ENCODE measurements around the gene SURF6. TPM values are rescaled to one million over a fixed set of nuclear protein-coding genes. Genes with fewer than 3 reads are reported as not detected.

SURF6 gene
- total and polyA plus RNA-seq, 2 experiments from 2014 or later, result 17.6 to 27.6 TPM

DNA sequence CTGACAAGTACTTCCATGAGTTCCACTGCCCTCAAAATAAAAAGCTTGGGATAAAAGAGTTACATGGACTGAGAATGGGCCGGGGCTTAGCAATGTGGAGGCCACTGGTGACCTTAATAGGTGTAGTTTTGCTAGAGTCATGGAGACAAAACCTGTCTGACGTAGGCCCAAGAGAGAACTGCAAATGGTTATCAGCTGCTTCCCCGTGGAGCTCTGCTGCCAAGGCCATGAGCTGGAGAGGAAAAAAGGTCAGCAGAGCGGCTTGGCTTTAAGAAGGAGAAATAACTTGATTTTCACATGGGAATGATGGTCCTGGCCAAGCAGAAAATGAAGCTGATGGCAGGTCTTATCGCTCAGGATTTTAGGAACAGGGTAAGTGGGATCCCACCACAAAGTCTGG is 3.7 kb upstream of the SURF6 start:
- peaks cover 13% of the 10 kb centered on the region for H3K79me2 ChIP-seq (replicated peaks; ENCODE audit: insufficient read depth)
- H3K36me3 ChIP-seq (ENCODE audit: insufficient read depth), result peaks cover 21% of the 10 kb centered on the region
- DNase-seq (ENCODE audit: low spot score), result no peak
- no peak for TF ChIP-seq NANOG (IDR thresholded peaks at IDR 0.05; ENCODE audit: borderline replicate concordance)
- no peak for TF ChIP-seq POLR2AphosphoS5 (IDR thresholded peaks at IDR 0.05; ENCODE audit: low read depth)
- TF ChIP-seq, protein P1, sequence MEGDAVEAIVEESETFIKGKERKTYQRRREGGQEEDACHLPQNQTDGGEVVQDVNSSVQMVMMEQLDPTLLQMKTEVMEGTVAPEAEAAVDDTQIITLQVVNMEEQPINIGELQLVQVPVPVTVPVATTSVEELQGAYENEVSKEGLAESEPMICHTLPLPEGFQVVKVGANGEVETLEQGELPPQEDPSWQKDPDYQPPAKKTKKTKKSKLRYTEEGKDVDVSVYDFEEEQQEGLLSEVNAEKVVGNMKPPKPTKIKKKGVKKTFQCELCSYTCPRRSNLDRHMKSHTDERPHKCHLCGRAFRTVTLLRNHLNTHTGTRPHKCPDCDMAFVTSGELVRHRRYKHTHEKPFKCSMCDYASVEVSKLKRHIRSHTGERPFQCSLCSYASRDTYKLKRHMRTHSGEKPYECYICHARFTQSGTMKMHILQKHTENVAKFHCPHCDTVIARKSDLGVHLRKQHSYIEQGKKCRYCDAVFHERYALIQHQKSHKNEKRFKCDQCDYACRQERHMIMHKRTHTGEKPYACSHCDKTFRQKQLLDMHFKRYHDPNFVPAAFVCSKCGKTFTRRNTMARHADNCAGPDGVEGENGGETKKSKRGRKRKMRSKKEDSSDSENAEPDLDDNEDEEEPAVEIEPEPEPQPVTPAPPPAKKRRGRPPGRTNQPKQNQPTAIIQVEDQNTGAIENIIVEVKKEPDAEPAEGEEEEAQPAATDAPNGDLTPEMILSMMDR (conservative IDR thresholded peaks at IDR 0.05; ENCODE audit: low read depth in 2 of 2), result no peak
- TF ChIP-seq CREB1 (CRISPR knock-in tag; IDR thresholded peaks at IDR 0.05; ENCODE audit: low read depth), result no peak
- TF ChIP-seq, protein P2, sequence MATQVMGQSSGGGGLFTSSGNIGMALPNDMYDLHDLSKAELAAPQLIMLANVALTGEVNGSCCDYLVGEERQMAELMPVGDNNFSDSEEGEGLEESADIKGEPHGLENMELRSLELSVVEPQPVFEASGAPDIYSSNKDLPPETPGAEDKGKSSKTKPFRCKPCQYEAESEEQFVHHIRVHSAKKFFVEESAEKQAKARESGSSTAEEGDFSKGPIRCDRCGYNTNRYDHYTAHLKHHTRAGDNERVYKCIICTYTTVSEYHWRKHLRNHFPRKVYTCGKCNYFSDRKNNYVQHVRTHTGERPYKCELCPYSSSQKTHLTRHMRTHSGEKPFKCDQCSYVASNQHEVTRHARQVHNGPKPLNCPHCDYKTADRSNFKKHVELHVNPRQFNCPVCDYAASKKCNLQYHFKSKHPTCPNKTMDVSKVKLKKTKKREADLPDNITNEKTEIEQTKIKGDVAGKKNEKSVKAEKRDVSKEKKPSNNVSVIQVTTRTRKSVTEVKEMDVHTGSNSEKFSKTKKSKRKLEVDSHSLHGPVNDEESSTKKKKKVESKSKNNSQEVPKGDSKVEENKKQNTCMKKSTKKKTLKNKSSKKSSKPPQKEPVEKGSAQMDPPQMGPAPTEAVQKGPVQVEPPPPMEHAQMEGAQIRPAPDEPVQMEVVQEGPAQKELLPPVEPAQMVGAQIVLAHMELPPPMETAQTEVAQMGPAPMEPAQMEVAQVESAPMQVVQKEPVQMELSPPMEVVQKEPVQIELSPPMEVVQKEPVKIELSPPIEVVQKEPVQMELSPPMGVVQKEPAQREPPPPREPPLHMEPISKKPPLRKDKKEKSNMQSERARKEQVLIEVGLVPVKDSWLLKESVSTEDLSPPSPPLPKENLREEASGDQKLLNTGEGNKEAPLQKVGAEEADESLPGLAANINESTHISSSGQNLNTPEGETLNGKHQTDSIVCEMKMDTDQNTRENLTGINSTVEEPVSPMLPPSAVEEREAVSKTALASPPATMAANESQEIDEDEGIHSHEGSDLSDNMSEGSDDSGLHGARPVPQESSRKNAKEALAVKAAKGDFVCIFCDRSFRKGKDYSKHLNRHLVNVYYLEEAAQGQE (IDR thresholded peaks at IDR 0.05; ENCODE audit: unreplicated experiment), result no peak
- no peak for TF ChIP-seq ZNF331 (CRISPR knock-in tag; IDR thresholded peaks at IDR 0.05; ENCODE audit: low read depth)
- TF ChIP-seq EZH2 (IDR thresholded peaks at IDR 0.05; ENCODE audit: low read depth, unreplicated experiment), result no peak
- TF ChIP-seq, protein P3, sequence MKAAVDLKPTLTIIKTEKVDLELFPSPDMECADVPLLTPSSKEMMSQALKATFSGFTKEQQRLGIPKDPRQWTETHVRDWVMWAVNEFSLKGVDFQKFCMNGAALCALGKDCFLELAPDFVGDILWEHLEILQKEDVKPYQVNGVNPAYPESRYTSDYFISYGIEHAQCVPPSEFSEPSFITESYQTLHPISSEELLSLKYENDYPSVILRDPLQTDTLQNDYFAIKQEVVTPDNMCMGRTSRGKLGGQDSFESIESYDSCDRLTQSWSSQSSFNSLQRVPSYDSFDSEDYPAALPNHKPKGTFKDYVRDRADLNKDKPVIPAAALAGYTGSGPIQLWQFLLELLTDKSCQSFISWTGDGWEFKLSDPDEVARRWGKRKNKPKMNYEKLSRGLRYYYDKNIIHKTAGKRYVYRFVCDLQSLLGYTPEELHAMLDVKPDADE (IDR thresholded peaks at IDR 0.05), result no peak
- TF ChIP-seq, protein P4, sequence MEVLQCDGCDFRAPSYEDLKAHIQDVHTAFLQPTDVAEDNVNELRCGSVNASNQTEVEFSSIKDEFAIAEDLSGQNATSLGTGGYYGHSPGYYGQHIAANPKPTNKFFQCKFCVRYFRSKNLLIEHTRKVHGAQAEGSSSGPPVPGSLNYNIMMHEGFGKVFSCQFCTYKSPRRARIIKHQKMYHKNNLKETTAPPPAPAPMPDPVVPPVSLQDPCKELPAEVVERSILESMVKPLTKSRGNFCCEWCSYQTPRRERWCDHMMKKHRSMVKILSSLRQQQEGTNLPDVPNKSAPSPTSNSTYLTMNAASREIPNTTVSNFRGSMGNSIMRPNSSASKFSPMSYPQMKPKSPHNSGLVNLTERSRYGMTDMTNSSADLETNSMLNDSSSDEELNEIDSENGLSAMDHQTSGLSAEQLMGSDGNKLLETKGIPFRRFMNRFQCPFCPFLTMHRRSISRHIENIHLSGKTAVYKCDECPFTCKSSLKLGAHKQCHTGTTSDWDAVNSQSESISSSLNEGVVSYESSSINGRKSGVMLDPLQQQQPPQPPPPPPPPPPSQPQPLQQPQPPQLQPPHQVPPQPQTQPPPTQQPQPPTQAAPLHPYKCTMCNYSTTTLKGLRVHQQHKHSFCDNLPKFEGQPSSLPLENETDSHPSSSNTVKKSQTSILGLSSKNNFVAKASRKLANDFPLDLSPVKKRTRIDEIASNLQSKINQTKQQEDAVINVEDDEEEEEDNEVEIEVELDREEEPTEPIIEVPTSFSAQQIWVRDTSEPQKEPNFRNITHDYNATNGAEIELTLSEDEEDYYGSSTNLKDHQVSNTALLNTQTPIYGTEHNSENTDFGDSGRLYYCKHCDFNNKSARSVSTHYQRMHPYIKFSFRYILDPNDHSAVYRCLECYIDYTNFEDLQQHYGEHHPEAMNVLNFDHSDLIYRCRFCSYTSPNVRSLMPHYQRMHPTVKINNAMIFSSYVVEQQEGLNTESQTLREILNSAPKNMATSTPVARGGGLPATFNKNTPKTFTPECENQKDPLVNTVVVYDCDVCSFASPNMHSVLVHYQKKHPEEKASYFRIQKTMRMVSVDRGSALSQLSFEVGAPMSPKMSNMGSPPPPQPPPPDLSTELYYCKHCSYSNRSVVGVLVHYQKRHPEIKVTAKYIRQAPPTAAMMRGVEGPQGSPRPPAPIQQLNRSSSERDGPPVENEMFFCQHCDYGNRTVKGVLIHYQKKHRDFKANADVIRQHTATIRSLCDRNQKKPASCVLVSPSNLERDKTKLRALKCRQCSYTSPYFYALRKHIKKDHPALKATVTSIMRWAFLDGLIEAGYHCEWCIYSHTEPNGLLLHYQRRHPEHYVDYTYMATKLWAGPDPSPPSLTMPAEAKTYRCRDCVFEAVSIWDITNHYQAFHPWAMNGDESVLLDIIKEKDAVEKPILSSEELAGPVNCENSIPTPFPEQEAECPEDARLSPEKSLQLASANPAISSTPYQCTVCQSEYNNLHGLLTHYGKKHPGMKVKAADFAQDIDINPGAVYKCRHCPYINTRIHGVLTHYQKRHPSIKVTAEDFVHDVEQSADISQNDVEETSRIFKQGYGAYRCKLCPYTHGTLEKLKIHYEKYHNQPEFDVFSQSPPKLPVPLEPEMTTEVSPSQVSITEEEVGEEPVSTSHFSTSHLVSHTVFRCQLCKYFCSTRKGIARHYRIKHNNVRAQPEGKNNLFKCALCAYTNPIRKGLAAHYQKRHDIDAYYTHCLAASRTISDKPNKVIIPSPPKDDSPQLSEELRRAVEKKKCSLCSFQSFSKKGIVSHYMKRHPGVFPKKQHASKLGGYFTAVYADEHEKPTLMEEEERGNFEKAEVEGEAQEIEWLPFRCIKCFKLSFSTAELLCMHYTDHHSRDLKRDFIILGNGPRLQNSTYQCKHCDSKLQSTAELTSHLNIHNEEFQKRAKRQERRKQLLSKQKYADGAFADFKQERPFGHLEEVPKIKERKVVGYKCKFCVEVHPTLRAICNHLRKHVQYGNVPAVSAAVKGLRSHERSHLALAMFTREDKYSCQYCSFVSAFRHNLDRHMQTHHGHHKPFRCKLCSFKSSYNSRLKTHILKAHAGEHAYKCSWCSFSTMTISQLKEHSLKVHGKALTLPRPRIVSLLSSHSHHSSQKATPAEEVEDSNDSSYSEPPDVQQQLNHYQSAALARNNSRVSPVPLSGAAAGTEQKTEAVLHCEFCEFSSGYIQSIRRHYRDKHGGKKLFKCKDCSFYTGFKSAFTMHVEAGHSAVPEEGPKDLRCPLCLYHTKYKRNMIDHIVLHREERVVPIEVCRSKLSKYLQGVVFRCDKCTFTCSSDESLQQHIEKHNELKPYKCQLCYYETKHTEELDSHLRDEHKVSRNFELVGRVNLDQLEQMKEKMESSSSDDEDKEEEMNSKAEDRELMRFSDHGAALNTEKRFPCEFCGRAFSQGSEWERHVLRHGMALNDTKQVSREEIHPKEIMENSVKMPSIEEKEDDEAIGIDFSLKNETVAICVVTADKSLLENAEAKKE (CRISPR knock-in tag; IDR thresholded peaks at IDR 0.05), result no peak
- TF ChIP-seq STAT1 (IDR thresholded peaks at IDR 0.05; ENCODE audit: unreplicated experiment), result no peak
- no peak for TF ChIP-seq EZH2phosphoT487 (IDR thresholded peaks at IDR 0.05; ENCODE audit: unreplicated experiment)
- no peak for TF ChIP-seq ZNF114 (CRISPR knock-in tag; IDR thresholded peaks at IDR 0.05)
- TF ChIP-seq JUNB (IDR thresholded peaks at IDR 0.05; ENCODE audit: unreplicated experiment), result no peak
- peaks cover 16% of the 10 kb centered on the region for H3K27me3 Mint-ChIP-seq (ENCODE audit: insufficient read depth, low read depth, poor library complexity)
- H3K9me2 ChIP-seq (ENCODE audit: insufficient read depth), result no peaks in the 10 kb centered on the region
- no peaks in the 10 kb centered on the region for H3K27me3 ChIP-seq (ENCODE audit: insufficient read depth)
- peaks cover 36% of the 10 kb centered on the region for H3F3A ChIP-seq (replicated peaks; ENCODE audit: low read depth)
- H3K27ac Mint-ChIP-seq, result no peak overlapping the region
- peaks cover 69% of the 10 kb centered on the region for H3K36me3 Mint-ChIP-seq (ENCODE audit: low read depth)
- H3K4me2 ChIP-seq, result no peak overlapping the region
- H3K4me1 Mint-ChIP-seq, result peaks cover 11% of the 10 kb centered on the region
- peaks cover 4% of the 10 kb centered on the region; the same call in 1 of the 3 replicates for H3K9me3 Mint-ChIP-seq
- no peak for ATAC-seq
- H3K4me3 Mint-ChIP-seq, result no peak overlapping the region; the same call in 2 of the 3 replicates
- H4K20me1 ChIP-seq (replicated peaks; ENCODE audit: insufficient read depth), result peaks cover 12% of the 10 kb centered on the region
- H3K4me3 ChIP-seq, result no peak overlapping the region
- H3K27ac ChIP-seq (ENCODE audit: low read depth), result no peak overlapping the region
- H3K4me1 ChIP-seq (ENCODE audit: insufficient read depth), result peaks cover 5% of the 10 kb centered on the region
- no peak overlapping the region for H2AFZ ChIP-seq
